Keratinocyte (primary cell): ENCODE measurements around the gene CLSTN2. TPM values are rescaled to one million over a fixed set of nuclear protein-coding genes. Genes with fewer than 3 reads are reported as not detected.

ENCODE experiments used
- DNase-seq: peaks from one replicate; pipeline ENCODE4 v3.0.0-alpha.2; 2011; ENCODE audit warnings: low read depth, missing footprints, low spot score
- FAIRE-seq: peaks from 2 replicates; lab custom pipeline; 2011; peaks lifted over from hg19 to GRCh38; lab: Jason Lieb, UNC
- H2AFZ ChIP-seq: 2 replicates; pipeline ENCODE4 v1.6.0; 2012; ENCODE audit warnings: low read length, control low read depth, inconsistent platforms; ENCODE audit not compliant: control insufficient read depth
- H3K27ac ChIP-seq: 2 replicates; pipeline ENCODE4 v1.5.1; 2011; ENCODE audit warnings: low read length; ENCODE audit not compliant: control insufficient read depth, insufficient read depth
- H3K27me3 ChIP-seq: 3 replicates; pipeline ENCODE4 v1.6.0; 2011; ENCODE audit warnings: low read length; ENCODE audit not compliant: control insufficient read depth, insufficient read depth; ENCODE audit errors: extremely low read depth
- H3K36me3 ChIP-seq, 2 experiments: 2 replicates in 1 of 2; 3 replicates in 1 of 2; pipeline ENCODE4 v1.5.1; 2011; ENCODE audit warnings: low read length in 2 of 2, mild to moderate bottlenecking in 1 of 2; ENCODE audit not compliant: control insufficient read depth in 2 of 2, insufficient read depth in 2 of 2; ENCODE audit errors: extremely low read depth in 1 of 2
- H3K4me1 ChIP-seq: 3 replicates; pipeline ENCODE4 v1.5.1; 2011; ENCODE audit warnings: low read length; ENCODE audit not compliant: control insufficient read depth, insufficient read depth; ENCODE audit errors: extremely low read depth
- H3K4me2 ChIP-seq: 3 replicates; pipeline ENCODE4 v1.6.0; 2011; ENCODE audit warnings: low read depth, low read length; ENCODE audit not compliant: control insufficient read depth, insufficient read depth; ENCODE audit errors: extremely low read depth
- H3K4me3 ChIP-seq, 3 experiments: fragments of 200-600 bp in 1 of 3; sonication (generic) in 1 of 3; 2 replicates in 2 of 3; 3 replicates in 1 of 3; pipeline ENCODE4 v1.5.1; 2011 to 2016; ENCODE audit warnings: low read length in 3 of 3, mild to moderate bottlenecking in 3 of 3, control low read depth in 2 of 3, inconsistent platforms in 1 of 3, low read depth in 1 of 3, mixed read lengths in 1 of 3, mixed run types in 1 of 3, moderate library complexity in 1 of 3; ENCODE audit not compliant: control insufficient read depth in 2 of 3, insufficient read depth in 2 of 3; ENCODE audit errors: extremely low read depth in 1 of 3
- H3K79me2 ChIP-seq: 2 replicates; pipeline ENCODE4 v1.6.0; 2012; ENCODE audit warnings: low read length; ENCODE audit not compliant: control insufficient read depth, insufficient read depth
- H3K9ac ChIP-seq: 3 replicates; pipeline ENCODE4 v1.6.0; 2011; ENCODE audit warnings: low read length; ENCODE audit not compliant: control insufficient read depth, insufficient read depth; ENCODE audit errors: extremely low read depth
- H3K9me1 ChIP-seq: 3 replicates; pipeline ENCODE4 v1.6.0; 2011; ENCODE audit warnings: low read length; ENCODE audit not compliant: control insufficient read depth, insufficient read depth; ENCODE audit errors: extremely low read depth
- H3K9me3 ChIP-seq: 2 replicates; pipeline ENCODE4 v1.5.1; 2012; ENCODE audit warnings: low read depth, low read length; ENCODE audit not compliant: control insufficient read depth
- H4K20me1 ChIP-seq: 3 replicates; pipeline ENCODE4 v1.6.0; 2011; ENCODE audit warnings: low read length; ENCODE audit not compliant: control insufficient read depth, insufficient read depth; ENCODE audit errors: extremely low read depth
- EZH2 ChIP-seq: IDR thresholded peaks from one replicate; pipeline ENCODE4 v1.6.1; 2012; ENCODE audit warnings: inconsistent platforms, mild to moderate bottlenecking, low read length, moderate library complexity
- dilution Hi-C: fragments of 300-500 bp; cut with MboI; formaldehyde crosslinking; loops from one replicate; pipeline ENCODE4 v1.7.0; 2020; ENCODE audit warnings: low sequenced_read_pairs; ENCODE audit not compliant: extremely low pct_ligation_motif_present
- polyA plus RNA-seq, 5 experiments: library from polyadenylated mRNA; depleted of rRNA in 3 of 5; stranded (reverse) in 3 of 5; stranded (forward) in 1 of 5; unstranded in 1 of 5; fragments of >200 nt; gene quantifications; 1 replicate in 1 of 5; 2 replicates in 3 of 5; 3 replicates in 1 of 5; pipeline versions ENCODE4 v1.2.1 to v1.2.3, GENCODE V29; 2011 to 2012; ENCODE audit warnings: missing spikeins in 2 of 5, low read depth in 1 of 5, low replicate concordance in 1 of 5
- TF ChIP-seq, protein P1 (sequence below), 3 experiments: IDR thresholded peaks in 1 of 3; conservative IDR thresholded peaks in 1 of 3; optimal IDR thresholded peaks in 1 of 3; 2 replicates in 2 of 3; 3 replicates in 1 of 3; pipeline versions ENCODE3 to v1.5.1; 2011; ENCODE audit warnings: low read length in 3 of 3, mild to moderate bottlenecking in 3 of 3, moderate library complexity in 2 of 3, control low read depth in 1 of 3, inconsistent platforms in 1 of 3; ENCODE audit not compliant: insufficient read depth in 2 of 3; ENCODE audit errors: extremely low read depth in 1 of 3

The CLSTN2 gene
- polyA plus RNA-seq, 1 donor (not counting 4 experiments of a cell fraction or from before 2014, with no cell fraction given), result 0.09 TPM

DNA sequence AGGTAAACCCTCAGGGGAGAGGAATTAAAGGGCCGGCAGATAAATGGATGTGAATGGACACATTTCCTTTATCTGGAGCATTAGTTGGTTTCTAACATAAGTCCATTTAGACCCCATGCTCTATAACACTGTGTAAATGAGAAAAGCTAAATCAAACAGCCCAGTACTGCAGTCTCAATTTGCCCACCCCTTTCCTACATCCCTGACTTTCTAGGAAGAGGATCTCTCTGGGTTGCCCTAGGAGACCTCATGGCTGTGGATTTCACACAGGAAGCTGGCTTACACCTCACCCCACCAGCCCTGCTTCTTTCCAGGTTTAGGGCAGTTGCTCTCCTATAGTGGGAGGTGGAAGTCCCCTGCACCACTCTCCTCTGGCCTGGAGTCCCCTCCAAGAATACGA lies 126.2 kb downstream of the CLSTN2 start:
- no peaks in the 10 kb centered on the region for H3K36me3 ChIP-seq
- dilution Hi-C loops, result no loop called here
- no peaks in the 10 kb centered on the region for H3K9me1 ChIP-seq
- H3K9me3 ChIP-seq, result no peaks in the 10 kb centered on the region
- no peaks in the 10 kb centered on the region for H3K27me3 ChIP-seq
- TF ChIP-seq, protein P1, sequence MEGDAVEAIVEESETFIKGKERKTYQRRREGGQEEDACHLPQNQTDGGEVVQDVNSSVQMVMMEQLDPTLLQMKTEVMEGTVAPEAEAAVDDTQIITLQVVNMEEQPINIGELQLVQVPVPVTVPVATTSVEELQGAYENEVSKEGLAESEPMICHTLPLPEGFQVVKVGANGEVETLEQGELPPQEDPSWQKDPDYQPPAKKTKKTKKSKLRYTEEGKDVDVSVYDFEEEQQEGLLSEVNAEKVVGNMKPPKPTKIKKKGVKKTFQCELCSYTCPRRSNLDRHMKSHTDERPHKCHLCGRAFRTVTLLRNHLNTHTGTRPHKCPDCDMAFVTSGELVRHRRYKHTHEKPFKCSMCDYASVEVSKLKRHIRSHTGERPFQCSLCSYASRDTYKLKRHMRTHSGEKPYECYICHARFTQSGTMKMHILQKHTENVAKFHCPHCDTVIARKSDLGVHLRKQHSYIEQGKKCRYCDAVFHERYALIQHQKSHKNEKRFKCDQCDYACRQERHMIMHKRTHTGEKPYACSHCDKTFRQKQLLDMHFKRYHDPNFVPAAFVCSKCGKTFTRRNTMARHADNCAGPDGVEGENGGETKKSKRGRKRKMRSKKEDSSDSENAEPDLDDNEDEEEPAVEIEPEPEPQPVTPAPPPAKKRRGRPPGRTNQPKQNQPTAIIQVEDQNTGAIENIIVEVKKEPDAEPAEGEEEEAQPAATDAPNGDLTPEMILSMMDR (optimal IDR thresholded peaks at IDR 0.05 in 1 of 3, IDR thresholded peaks at IDR 0.05 in 1 of 3, conservative IDR thresholded peaks at IDR 0.05 in 1 of 3; ENCODE audit: extremely low read depth in 1 of 3, insufficient read depth in 2 of 3, low read length in 3 of 3), result no peak
- no peak for TF ChIP-seq EZH2
- H3K79me2 ChIP-seq, result no peaks in the 10 kb centered on the region
- no peak overlapping the region for H3K9ac ChIP-seq
- no peak overlapping the region for H3K4me3 ChIP-seq
- no peak for FAIRE-seq
- DNase-seq, result no peak
- H3K4me2 ChIP-seq, result no peak overlapping the region
- no peaks in the 10 kb centered on the region for H3K4me1 ChIP-seq
- no peak overlapping the region for H2AFZ ChIP-seq
- no peaks in the 10 kb centered on the region for H4K20me1 ChIP-seq
- no peak overlapping the region for H3K27ac ChIP-seq

DNA sequence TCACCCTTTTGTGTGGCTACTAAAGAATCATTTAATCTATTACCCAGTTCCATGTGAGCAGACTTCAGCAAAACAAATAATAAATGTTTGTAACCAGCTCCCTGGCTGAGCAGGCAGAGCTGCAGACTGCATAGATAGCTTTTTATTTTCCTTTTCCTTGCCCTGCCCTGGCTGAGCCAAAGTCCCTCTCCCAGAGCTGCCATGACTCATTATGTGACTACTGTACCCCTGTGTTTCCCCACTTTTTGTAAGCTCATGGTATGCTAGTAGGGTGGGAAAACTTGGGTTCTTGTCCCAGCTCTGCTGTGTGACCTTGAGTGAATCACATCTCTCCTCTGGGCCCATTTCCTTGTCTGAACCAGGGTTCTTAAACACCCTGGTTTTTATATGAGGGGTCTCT lies 127.5 kb downstream of the CLSTN2 start:
- Histone ChIP-seq H3K79me2 (no peaks in the 10 kb centered on the region), H3K27me3 (no peaks in the 10 kb centered on the region), H3K9ac (no peak overlapping the region), H3K27ac (no peak overlapping the region), H3K4me1 (no peaks in the 10 kb centered on the region), H3K9me3 (no peaks in the 10 kb centered on the region), H2AFZ (no peak overlapping the region), H3K36me3 (no peaks in the 10 kb centered on the region), H3K9me1 (no peaks in the 10 kb centered on the region), H4K20me1 (no peaks in the 10 kb centered on the region), H3K4me3 (no peak overlapping the region), H3K4me2 (no peak overlapping the region)
- FAIRE-seq, result no peak
- dilution Hi-C loops, result no loop called here
- DNase-seq, result no peak
- no peak for TF ChIP-seq EZH2
- TF ChIP-seq, protein P1 (optimal IDR thresholded peaks at IDR 0.05 in 1 of 3, IDR thresholded peaks at IDR 0.05 in 1 of 3, conservative IDR thresholded peaks at IDR 0.05 in 1 of 3; ENCODE audit: extremely low read depth in 1 of 3, insufficient read depth in 2 of 3, low read length in 3 of 3), result no peak
